DOHH2 (cell line): Measurements from ENCODE around the gene PYCR2.

Experiments used
- H3F3A ChIP-seq: fragments of 200-600 bp; sonication (generic), shearing (Covaris generic); 2 replicates; pipeline ENCODE4 v1.6.0; 2016; ENCODE audit warnings: antibody characterized with exemption, mild to moderate bottlenecking; ENCODE audit not compliant: control insufficient read depth, insufficient read depth
- H3K27ac ChIP-seq: fragments of 200-600 bp; sonication (generic); 2 replicates; pipeline ENCODE4 v1.5.1; 2014; ENCODE audit warnings: low read depth, mild to moderate bottlenecking, low read length, moderate library complexity
- H3K27me3 ChIP-seq: fragments of 200-600 bp; sonication (generic); 2 replicates; pipeline ENCODE4 v1.6.1; 2014; ENCODE audit warnings: mild to moderate bottlenecking, low read length, mixed read lengths; ENCODE audit not compliant: control insufficient read depth
- H3K36me3 ChIP-seq: fragments of 200-600 bp; sonication (generic); 2 replicates; pipeline ENCODE4 v1.6.1; 2014; ENCODE audit warnings: mild to moderate bottlenecking, low read length, moderate library complexity, mixed read lengths; ENCODE audit not compliant: control insufficient read depth
- H3K4me1 ChIP-seq: fragments of 200-600 bp; sonication (generic); 2 replicates; pipeline ENCODE4 v1.6.1; 2014; ENCODE audit warnings: mild to moderate bottlenecking, low read length, mixed read lengths; ENCODE audit not compliant: control insufficient read depth
- H3K4me2 ChIP-seq: fragments of 200-600 bp; sonication (generic); 2 replicates; pipeline ENCODE4 v1.6.0; 2014; ENCODE audit warnings: mild to moderate bottlenecking, low read length, moderate library complexity
- H3K4me3 ChIP-seq: fragments of 200-600 bp; sonication (generic); 2 replicates; pipeline ENCODE4 v1.5.1; 2014; ENCODE audit warnings: mild to moderate bottlenecking, low read length, mixed read lengths
- H3K79me2 ChIP-seq: fragments of 200-600 bp; sonication (generic); 2 replicates; pipeline ENCODE4 v1.6.1; 2014; ENCODE audit warnings: mild to moderate bottlenecking, low read length, mixed read lengths; ENCODE audit not compliant: control insufficient read depth
- H3K9me2 ChIP-seq: fragments of 200-600 bp; sonication (generic); replicated peaks from 2 replicates; pipeline ENCODE4 v1.6.1; 2014; ENCODE audit warnings: mild to moderate bottlenecking, low read length, mixed read lengths; ENCODE audit not compliant: control insufficient read depth
- H3K9me3 ChIP-seq: fragments of 200-600 bp; sonication (generic); 2 replicates; pipeline ENCODE4 v1.6.1; 2014; ENCODE audit warnings: antibody characterized with exemption, low read length, mixed read lengths; ENCODE audit not compliant: control insufficient read depth, insufficient read depth
- H4K20me1 ChIP-seq: fragments of 200-600 bp; sonication (generic); 2 replicates; pipeline ENCODE4 v1.6.0; 2014; ENCODE audit warnings: low read depth, mild to moderate bottlenecking, antibody characterized with exemption, low read length, moderate library complexity; ENCODE audit not compliant: control insufficient read depth, insufficient read depth
- EZH2phosphoT487 ChIP-seq: fragments of 200-600 bp; sonication (generic); IDR thresholded peaks from 2 replicates; pipeline ENCODE4 v1.6.1; 2017; ENCODE audit warnings: borderline replicate concordance, mild to moderate bottlenecking, antibody characterized with exemption, low read length, moderate library complexity, mixed read lengths
- TF ChIP-seq, protein P1 (sequence below): fragments of 200-600 bp; sonication (generic); IDR thresholded peaks from one replicate; pipeline ENCODE4 v1.5.1; 2014; ENCODE audit warnings: antibody characterized with exemption, mild to moderate bottlenecking, low read depth, low read length; ENCODE audit not compliant: poor library complexity, severe bottlenecking

PYCR2 gene

DNA sequence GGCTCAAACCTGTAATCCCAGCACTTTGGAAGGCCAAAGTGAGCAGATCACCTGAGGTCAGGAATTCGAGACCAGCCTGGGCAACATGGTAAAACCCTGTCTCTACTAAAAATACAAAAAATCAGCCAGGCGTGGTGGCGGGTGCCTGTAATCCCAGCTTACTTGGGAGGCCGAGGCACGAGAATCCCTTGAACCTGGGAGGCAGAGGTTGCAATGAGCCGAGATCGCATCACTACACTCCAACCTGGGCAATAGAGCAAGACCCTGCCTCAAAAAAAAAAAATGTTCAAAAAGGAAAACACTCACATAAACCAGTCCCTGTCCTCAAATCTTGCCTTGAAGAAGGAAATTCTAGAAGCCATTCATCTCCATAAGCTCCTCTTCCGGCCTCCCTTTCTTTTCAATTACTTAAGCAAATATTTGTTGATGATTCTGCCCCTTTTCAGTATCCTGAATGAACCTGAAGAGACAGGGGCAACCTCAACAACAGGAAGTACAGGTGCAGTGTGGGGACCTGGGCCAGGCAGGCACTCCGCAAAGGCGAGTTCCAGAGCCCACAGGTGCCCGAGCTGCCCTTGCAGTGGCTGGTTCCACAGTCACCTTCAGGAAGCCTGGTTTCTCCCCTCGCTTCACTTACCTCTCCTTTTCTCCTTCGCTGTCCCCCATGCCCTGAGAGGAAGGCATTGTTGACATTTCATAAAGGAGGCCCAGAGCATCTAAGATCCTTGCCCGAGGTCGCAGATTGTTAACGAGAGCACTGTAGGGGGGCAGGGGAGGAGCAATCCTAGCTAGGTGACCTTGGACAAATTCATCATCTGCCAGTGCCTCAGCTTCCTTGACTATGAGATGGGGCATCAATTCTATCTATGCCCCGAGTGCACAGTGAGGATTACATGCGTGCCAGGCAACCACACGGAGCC lies 26.2 kb downstream of the PYCR2 start:
- H3K27me3 ChIP-seq: no peaks in the 10 kb centered on the region
- H3K4me2 ChIP-seq: peak overlapping the region; percentile 60
- no peaks in the 10 kb centered on the region for H3K9me2 ChIP-seq
- H3K79me2 ChIP-seq: no peaks in the 10 kb centered on the region
- no peaks in the 10 kb centered on the region for H3K36me3 ChIP-seq
- H3K9me3 ChIP-seq: no peaks in the 10 kb centered on the region
- H3F3A ChIP-seq: no peaks in the 10 kb centered on the region
- H3K27ac ChIP-seq: no peak overlapping the region
- H4K20me1 ChIP-seq: no peaks in the 10 kb centered on the region
- TF ChIP-seq, protein P1, sequence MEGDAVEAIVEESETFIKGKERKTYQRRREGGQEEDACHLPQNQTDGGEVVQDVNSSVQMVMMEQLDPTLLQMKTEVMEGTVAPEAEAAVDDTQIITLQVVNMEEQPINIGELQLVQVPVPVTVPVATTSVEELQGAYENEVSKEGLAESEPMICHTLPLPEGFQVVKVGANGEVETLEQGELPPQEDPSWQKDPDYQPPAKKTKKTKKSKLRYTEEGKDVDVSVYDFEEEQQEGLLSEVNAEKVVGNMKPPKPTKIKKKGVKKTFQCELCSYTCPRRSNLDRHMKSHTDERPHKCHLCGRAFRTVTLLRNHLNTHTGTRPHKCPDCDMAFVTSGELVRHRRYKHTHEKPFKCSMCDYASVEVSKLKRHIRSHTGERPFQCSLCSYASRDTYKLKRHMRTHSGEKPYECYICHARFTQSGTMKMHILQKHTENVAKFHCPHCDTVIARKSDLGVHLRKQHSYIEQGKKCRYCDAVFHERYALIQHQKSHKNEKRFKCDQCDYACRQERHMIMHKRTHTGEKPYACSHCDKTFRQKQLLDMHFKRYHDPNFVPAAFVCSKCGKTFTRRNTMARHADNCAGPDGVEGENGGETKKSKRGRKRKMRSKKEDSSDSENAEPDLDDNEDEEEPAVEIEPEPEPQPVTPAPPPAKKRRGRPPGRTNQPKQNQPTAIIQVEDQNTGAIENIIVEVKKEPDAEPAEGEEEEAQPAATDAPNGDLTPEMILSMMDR: no peak
- no peak for TF ChIP-seq EZH2phosphoT487
- H3K4me1 ChIP-seq: peaks cover 19% of the 10 kb centered on the region
- H3K4me3 ChIP-seq: peak overlapping the region; percentile 40

DNA sequence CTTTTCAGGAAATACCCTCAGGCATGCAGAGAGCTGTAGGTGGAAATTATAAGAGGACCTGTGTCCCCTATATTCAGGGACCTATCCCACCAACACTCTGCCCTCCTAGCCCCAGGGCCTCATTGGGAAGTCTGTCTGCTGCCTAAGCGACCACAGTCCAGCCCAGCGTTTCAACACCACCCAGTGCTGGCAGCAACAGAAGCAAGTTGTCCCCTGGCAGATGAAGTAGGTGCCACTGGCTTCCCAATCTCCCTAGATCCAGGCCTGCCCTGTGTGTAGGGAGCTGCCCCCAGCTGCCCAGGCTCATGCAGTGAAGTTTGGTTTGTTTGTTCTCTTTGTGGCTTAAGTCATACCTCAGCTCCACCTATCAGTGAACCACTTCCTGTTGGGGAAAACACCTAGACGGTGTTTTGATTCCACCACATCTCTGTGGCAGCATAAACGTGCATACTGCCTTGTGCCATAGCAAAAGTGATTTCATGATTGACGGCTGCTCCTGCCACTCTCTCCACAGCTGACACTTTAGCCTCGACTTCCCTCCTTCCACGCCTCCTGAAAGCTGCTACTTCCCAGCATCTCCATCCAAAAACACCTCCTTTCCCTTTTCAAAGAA lies 27.0 kb downstream of the PYCR2 start:
- Histone ChIP-seq H4K20me1 (no peaks in the 10 kb centered on the region), H3K79me2 (no peaks in the 10 kb centered on the region), H3K4me3 (peak overlapping the region; percentile 40), H3K36me3 (no peaks in the 10 kb centered on the region), H3K9me3 (no peaks in the 10 kb centered on the region), H3K27ac (no peak overlapping the region), H3K9me2 (no peaks in the 10 kb centered on the region), H3K4me2 (peak overlapping the region; percentile 60), H3K4me1 (peaks cover 19% of the 10 kb centered on the region), H3F3A (no peaks in the 10 kb centered on the region), H3K27me3 (no peaks in the 10 kb centered on the region)
- TF ChIP-seq, protein P1: no peak
- TF ChIP-seq EZH2phosphoT487: no peak

GRCh38 chr1:225896494-225896893 lies 27.6 kb downstream of the PYCR2 start:
- peak overlapping the region; percentile 40; the same call in 1 of the 2 replicates for H3K4me3 ChIP-seq
- H3K4me2 ChIP-seq: peak overlapping the region; percentile 60
- TF ChIP-seq, protein P1: no peak
- TF ChIP-seq EZH2phosphoT487: no peak

More at GRCh38 chr1:225896494-225896893, 27.6 kb downstream of the PYCR2 start:
- Histone ChIP-seq H3K79me2 (no peaks in the 10 kb centered on the region), H3K9me3 (no peaks in the 10 kb centered on the region), H3K27ac (no peak overlapping the region), H3K4me1 (peaks cover 19% of the 10 kb centered on the region), H3K9me2 (no peaks in the 10 kb centered on the region), H3K27me3 (no peaks in the 10 kb centered on the region), H3K36me3 (no peaks in the 10 kb centered on the region), H4K20me1 (no peaks in the 10 kb centered on the region), H3F3A (no peaks in the 10 kb centered on the region)
